ENCODE data around the gene CLCN4.

CLCN4 gene

DNA sequence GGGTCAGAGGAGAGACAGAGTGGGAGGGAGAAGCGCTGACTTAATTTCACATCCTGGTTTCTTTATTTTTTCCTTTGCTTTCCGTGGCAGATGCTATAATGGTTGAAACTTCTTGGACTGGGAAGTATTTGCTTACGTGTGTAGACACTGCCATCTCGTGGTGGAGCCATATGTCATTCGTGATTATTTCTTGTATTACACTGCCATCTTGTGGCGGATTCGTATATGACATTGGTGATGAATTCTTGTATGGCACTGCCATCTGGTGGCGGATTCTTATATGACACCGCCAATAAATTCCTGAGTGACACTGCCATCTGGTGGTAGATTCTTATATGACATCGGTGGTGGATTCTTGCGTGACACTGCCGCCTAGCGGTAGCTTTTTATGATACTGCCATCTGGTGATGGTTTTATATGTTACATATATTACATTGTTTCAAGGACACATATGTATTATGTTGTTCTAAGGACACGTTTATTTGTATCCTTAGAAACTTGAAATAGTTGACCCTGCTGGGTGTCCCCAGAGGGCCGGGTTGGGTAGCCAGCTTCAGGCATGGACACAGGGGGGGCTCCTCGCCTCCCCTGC lies 37.3 kb upstream of the CLCN4 start:
- ChIA-PET POLR2A (interaction anchor here (1.5 kb wide), 1 partner anchor 9 kb away, joined by 3 read pairs; no protein-coding TSS in a partner anchor), CTCF (interaction anchor here (0.6 to 13.2 kb wide), 85 partner anchors 9 to 657 kb away, joined by 3 to 305 read pairs (median 6); partner anchors contain the start of genes CLCN4 and CLDN34)
- TF ChIP-seq, protein P1, sequence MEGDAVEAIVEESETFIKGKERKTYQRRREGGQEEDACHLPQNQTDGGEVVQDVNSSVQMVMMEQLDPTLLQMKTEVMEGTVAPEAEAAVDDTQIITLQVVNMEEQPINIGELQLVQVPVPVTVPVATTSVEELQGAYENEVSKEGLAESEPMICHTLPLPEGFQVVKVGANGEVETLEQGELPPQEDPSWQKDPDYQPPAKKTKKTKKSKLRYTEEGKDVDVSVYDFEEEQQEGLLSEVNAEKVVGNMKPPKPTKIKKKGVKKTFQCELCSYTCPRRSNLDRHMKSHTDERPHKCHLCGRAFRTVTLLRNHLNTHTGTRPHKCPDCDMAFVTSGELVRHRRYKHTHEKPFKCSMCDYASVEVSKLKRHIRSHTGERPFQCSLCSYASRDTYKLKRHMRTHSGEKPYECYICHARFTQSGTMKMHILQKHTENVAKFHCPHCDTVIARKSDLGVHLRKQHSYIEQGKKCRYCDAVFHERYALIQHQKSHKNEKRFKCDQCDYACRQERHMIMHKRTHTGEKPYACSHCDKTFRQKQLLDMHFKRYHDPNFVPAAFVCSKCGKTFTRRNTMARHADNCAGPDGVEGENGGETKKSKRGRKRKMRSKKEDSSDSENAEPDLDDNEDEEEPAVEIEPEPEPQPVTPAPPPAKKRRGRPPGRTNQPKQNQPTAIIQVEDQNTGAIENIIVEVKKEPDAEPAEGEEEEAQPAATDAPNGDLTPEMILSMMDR (IDR thresholded peaks at IDR 0.05; ENCODE audit: control extremely low read depth, extremely low read depth, low read depth, missing control alignments), result peak; percentile 67
- DNase-seq (ENCODE audit: extremely low spot score), result peak; percentile 55

DNA sequence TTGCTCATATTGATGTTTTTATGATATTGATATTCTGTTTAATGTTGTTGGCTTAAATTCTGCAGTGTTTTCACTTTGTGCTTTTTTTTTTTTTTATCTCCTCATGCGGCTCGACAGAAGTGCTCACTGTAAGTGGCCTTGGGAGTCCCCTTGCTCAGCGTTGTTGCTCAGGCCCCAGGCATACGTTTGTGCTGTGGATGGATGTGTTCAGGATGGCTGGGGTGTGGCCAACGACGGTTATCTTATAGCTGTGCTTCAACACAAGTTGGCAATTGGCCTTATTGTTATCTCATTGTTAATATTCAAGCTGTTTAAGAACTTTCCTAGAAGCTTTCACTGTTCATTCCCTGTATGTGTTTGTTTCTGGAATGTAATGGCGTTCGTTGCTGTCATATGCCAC lies 36.4 kb upstream of the CLCN4 start:
- CTCF ChIA-PET, result interaction anchor here (0.8 to 13.2 kb wide), 73 partner anchors 8 to 658 kb away, joined by 3 to 305 read pairs (median 7); partner anchors contain the start of genes CLCN4 and CLDN34
- DNase-seq (ENCODE audit: extremely low spot score), result no peak
- POLR2A ChIA-PET, result interaction anchor here (0.6 kb wide), 1 partner anchor 42 kb away, joined by 6 read pairs; no protein-coding TSS in a partner anchor
- TF ChIP-seq, protein P1 (IDR thresholded peaks at IDR 0.05; ENCODE audit: control extremely low read depth, extremely low read depth, low read depth, missing control alignments), result no peak

DNA sequence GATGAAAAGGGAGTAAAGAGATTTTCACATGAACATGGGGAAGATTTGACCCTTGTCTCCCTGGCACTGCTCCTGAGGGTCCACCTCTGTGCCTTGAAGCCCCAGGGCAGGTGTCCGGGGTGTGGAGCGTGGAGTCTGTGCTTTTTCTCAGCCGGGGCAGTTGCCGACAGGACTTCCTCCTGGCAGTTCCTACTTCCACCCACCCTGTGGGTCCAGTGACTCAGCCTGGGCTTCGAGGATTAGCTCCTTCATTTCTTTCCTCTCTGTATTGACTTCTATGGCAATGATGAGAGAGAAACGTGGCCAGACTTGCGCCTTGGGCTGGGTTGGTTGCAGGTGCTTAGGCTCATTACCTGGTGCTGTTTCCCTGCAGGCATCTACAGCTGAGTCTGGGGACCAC lies 35.9 kb upstream of the CLCN4 start:
- POLR2A ChIA-PET, result interaction anchor here (0.6 kb wide), 2 partner anchors 43 to 129 kb away, joined by 6 read pairs; no protein-coding TSS in a partner anchor
- no peak for DNase-seq (ENCODE audit: extremely low spot score)
- TF ChIP-seq, protein P1 (IDR thresholded peaks at IDR 0.05; ENCODE audit: control extremely low read depth, extremely low read depth, low read depth, missing control alignments), result no peak
- CTCF ChIA-PET, result interaction anchor here (1.0 to 13.2 kb wide), 31 partner anchors 10 to 259 kb away, joined by 3 to 305 read pairs (median 11); partner anchors contain the start of gene CLDN34

DNA sequence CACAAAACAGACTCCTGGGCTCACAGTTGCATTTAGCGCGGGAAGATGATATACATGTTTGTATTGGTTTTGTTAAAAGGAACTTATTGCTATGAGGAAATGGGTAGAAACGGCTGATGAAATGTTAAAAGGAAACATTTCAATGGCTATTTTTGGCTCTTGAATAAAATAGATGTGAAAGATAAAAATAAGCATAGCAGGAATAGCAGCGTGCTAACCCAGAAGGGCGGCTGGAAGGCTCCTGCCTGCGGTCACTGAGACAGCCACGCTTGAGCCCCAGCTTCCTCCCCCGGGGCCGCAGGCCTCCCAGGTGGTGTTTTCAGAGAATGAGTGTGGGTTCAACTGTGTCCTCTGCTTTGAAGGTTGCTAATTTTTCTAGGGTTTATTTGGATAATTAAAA lies 35.0 kb upstream of the CLCN4 start:
- DNase-seq (ENCODE audit: extremely low spot score), result peak; percentile 68
- ChIA-PET CTCF (interaction anchor here (1.0 to 13.2 kb wide), 6 partner anchors 18 to 144 kb away, joined by 3 to 305 read pairs (median 15); no protein-coding TSS in a partner anchor), POLR2A (interaction anchor here (0.7 kb wide), 1 partner anchor 989 kb away, joined by 3 read pairs; no protein-coding TSS in a partner anchor)
- TF ChIP-seq, protein P1 (IDR thresholded peaks at IDR 0.05; ENCODE audit: control extremely low read depth, extremely low read depth, low read depth, missing control alignments), result no peak

DNA sequence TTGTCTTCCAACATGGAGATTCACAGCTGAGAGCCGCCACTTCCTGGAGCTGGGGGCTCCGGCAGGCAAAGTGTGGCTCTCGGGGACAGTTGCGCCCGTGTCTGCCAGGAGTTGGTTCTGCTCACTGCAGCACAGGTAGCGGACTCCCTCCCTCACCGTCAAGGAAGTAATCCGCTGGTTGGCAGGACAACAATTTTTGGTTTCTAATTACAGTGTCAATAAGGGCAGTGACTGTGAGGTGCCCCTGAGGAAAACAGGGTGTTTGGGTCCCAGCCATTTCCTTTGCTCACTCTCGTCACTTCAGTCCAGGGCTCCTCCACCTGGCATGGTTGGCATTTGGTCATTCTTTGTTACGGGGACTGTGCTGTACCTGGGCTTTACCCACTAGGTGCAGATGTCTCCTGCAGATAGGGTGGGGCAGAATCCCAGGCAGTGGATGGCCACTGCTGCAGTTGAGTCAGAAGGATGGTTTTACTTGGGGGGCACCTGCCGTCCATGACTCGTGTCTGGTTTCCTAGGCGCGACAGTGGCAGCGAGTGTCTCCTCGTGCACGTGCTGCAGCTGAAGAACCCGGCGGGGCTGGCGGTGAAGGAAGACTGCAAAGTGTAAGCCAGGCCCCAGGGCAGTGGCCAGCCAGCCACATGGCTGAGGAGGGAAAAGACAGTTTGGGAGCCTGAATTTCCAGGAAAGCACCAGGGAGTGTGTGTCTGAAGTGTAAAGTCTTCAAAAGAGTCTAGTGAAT lies 32.1 kb upstream of the CLCN4 start:
- no peak for DNase-seq (ENCODE audit: extremely low spot score)
- ChIA-PET POLR2A (no interaction called here), CTCF (interaction anchor here (0.6 kb wide), 1 partner anchor 269 kb away, joined by 3 read pairs; no protein-coding TSS in a partner anchor)
- TF ChIP-seq, protein P1 (IDR thresholded peaks at IDR 0.05; ENCODE audit: control extremely low read depth, extremely low read depth, low read depth, missing control alignments), result no peak

DNA sequence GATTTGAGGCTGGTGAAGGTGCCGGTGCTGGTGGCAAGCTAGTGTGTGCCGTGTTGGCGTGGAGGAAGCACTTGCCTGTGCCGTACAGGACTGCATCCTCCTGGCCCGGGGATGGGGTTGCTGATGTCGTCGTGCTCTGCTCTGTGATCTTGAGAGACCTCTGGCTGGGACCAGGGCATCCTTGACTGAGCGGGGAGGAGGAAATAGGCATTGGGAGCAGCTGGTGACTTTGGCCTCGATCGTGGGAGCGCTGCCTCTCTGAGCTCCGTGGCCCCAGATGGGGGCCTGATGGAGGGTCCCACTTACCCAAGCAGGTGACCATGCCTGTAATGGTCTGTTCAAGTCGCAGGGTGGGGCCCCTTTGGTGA lies 31.5 kb upstream of the CLCN4 start:
- DNase-seq (ENCODE audit: extremely low spot score), result no peak
- TF ChIP-seq, protein P1 (IDR thresholded peaks at IDR 0.05; ENCODE audit: control extremely low read depth, extremely low read depth, low read depth, missing control alignments), result no peak
- POLR2A ChIA-PET, result no interaction called here
- CTCF ChIA-PET, result interaction anchor here (0.6 kb wide), 1 partner anchor 270 kb away, joined by 3 read pairs; no protein-coding TSS in a partner anchor

Data from GM10248 (cell line).